ENCODE measurements around the gene NUTM2D. TPM values are rescaled to one million over a fixed set of nuclear protein-coding genes. Genes with fewer than 3 reads are reported as not detected.
"Not testable (repeated sequence)": the region's sequence is repeated elsewhere in the genome, so short reads cannot be mapped to it uniquely, and the experiment has no call there.

Gene NUTM2D
- total RNA-seq, 1 experiment from 2014 or later, result 1.2 TPM

- H4K20me1 ChIP-seq (ENCODE audit: low read length); H3K9me2 ChIP-seq (replicated peaks; ENCODE audit: low read length); DNase-seq; CTCF ChIA-PET; intact Hi-C loops (cut with micrococcal nuclease); H3F3A ChIP-seq (ENCODE audit: low read length, unreplicated experiment); ATAC-seq; H2AFZ ChIP-seq (ENCODE audit: low read length); H3K27ac ChIP-seq (ENCODE audit: low read length); H3K4me2 ChIP-seq (ENCODE audit: low read length); BruUV-seq (replicated peaks); H3K27me3 ChIP-seq (ENCODE audit: low read length); H3K9ac ChIP-seq (ENCODE audit: low read length); H3K4me3 ChIP-seq (ENCODE audit: low read length); H3K36me3 ChIP-seq (ENCODE audit: low read depth, low read length); H3K4me1 ChIP-seq (ENCODE audit: insufficient read depth, low read length); H3K79me2 ChIP-seq (ENCODE audit: low read length); POLR2A ChIA-PET (ENCODE audit: unreplicated experiment); H3K9me3 ChIP-seq (ENCODE audit: low read length): not testable (repeated sequence)
Observed at GRCh38 chr10:87391360-87391759, 33.8 kb downstream of the NUTM2D start.

DNA sequence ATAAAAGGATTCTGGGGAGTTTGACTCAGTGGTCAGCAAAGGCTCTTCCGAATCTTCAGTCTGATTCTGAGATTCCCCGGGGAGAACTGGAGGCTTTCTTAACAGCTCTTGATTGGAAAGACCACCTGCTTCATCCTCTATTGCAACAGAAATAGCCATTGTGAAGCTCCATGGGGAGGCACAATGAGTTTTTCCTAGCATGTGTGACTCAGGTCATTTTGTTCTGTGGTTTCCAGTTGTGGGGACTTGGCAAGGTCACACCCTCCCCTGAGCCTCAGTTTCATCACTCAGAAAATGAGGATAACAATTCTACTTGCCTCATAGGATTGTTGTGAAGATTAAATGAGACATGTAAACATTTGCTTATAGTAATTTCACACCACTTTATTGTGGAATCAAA is 38.7 kb downstream of the NUTM2D start:
- H3K9me3 ChIP-seq (ENCODE audit: low read length); intact Hi-C loops (cut with micrococcal nuclease); H3K9ac ChIP-seq (ENCODE audit: low read length); H3K9me2 ChIP-seq (replicated peaks; ENCODE audit: low read length); POLR2A ChIA-PET (ENCODE audit: unreplicated experiment); H4K20me1 ChIP-seq (ENCODE audit: low read length); H3K36me3 ChIP-seq (ENCODE audit: low read depth, low read length); H3K4me2 ChIP-seq (ENCODE audit: low read length); DNase-seq; H3K27me3 ChIP-seq (ENCODE audit: low read length); H2AFZ ChIP-seq (ENCODE audit: low read length); H3K27ac ChIP-seq (ENCODE audit: low read length); H3K4me3 ChIP-seq (ENCODE audit: low read length); H3F3A ChIP-seq (ENCODE audit: low read length, unreplicated experiment); CTCF ChIA-PET; ATAC-seq; H3K4me1 ChIP-seq (ENCODE audit: insufficient read depth, low read length); H3K79me2 ChIP-seq (ENCODE audit: low read length); BruUV-seq (replicated peaks): not testable (repeated sequence)

DNA sequence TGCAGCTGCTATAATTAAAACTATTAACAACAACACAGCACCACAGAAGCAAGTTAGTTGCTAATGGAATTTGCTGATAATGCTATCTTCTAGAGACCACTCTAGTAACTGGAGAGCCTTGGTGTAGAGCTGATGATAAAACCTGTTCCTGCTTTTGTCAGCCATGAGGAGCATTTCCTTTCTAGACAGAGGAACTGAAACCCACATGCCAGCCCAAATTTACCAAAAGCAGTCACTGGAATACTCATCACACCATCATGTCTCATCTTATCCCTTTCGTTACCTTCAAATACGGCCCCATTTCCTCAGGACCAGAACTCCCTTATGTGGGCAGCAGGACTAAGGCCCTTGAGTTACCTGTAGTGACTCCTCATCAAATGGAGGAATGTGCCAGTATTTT is 40.9 kb downstream of the NUTM2D start:
- H3F3A ChIP-seq (ENCODE audit: low read length, unreplicated experiment); H2AFZ ChIP-seq (ENCODE audit: low read length); H3K27ac ChIP-seq (ENCODE audit: low read length); ATAC-seq; intact Hi-C loops (cut with micrococcal nuclease); CTCF ChIA-PET; BruUV-seq (replicated peaks); POLR2A ChIA-PET (ENCODE audit: unreplicated experiment); H3K36me3 ChIP-seq (ENCODE audit: low read depth, low read length); DNase-seq; H3K4me2 ChIP-seq (ENCODE audit: low read length); H4K20me1 ChIP-seq (ENCODE audit: low read length); H3K27me3 ChIP-seq (ENCODE audit: low read length); H3K79me2 ChIP-seq (ENCODE audit: low read length); H3K9me3 ChIP-seq (ENCODE audit: low read length); H3K4me3 ChIP-seq (ENCODE audit: low read length); H3K4me1 ChIP-seq (ENCODE audit: insufficient read depth, low read length); H3K9me2 ChIP-seq (replicated peaks; ENCODE audit: low read length); H3K9ac ChIP-seq (ENCODE audit: low read length): not testable (repeated sequence)

- H3K4me2 ChIP-seq (ENCODE audit: low read length); H3K79me2 ChIP-seq (ENCODE audit: low read length); ATAC-seq; H2AFZ ChIP-seq (ENCODE audit: low read length); H3K4me3 ChIP-seq (ENCODE audit: low read length); H3F3A ChIP-seq (ENCODE audit: low read length, unreplicated experiment); DNase-seq; POLR2A ChIA-PET (ENCODE audit: unreplicated experiment); BruUV-seq (replicated peaks); intact Hi-C loops (cut with micrococcal nuclease); H4K20me1 ChIP-seq (ENCODE audit: low read length); H3K9ac ChIP-seq (ENCODE audit: low read length); H3K9me3 ChIP-seq (ENCODE audit: low read length); H3K9me2 ChIP-seq (replicated peaks; ENCODE audit: low read length); H3K36me3 ChIP-seq (ENCODE audit: low read depth, low read length); H3K27ac ChIP-seq (ENCODE audit: low read length); CTCF ChIA-PET; H3K4me1 ChIP-seq (ENCODE audit: insufficient read depth, low read length); H3K27me3 ChIP-seq (ENCODE audit: low read length): not testable (repeated sequence)
Observed at GRCh38 chr10:87407516-87408467, 50.2 kb downstream of the NUTM2D start.

- intact Hi-C loops (cut with micrococcal nuclease); H3K36me3 ChIP-seq (ENCODE audit: low read depth, low read length); H3K27ac ChIP-seq (ENCODE audit: low read length); H3K4me1 ChIP-seq (ENCODE audit: insufficient read depth, low read length); H3K4me2 ChIP-seq (ENCODE audit: low read length); CTCF ChIA-PET; H3K9me3 ChIP-seq (ENCODE audit: low read length); ATAC-seq; BruUV-seq (replicated peaks); H3K9me2 ChIP-seq (replicated peaks; ENCODE audit: low read length); H3K27me3 ChIP-seq (ENCODE audit: low read length); H2AFZ ChIP-seq (ENCODE audit: low read length); POLR2A ChIA-PET (ENCODE audit: unreplicated experiment); H3F3A ChIP-seq (ENCODE audit: low read length, unreplicated experiment); H3K4me3 ChIP-seq (ENCODE audit: low read length); DNase-seq; H3K79me2 ChIP-seq (ENCODE audit: low read length); H4K20me1 ChIP-seq (ENCODE audit: low read length); H3K9ac ChIP-seq (ENCODE audit: low read length): not testable (repeated sequence)
Observed at GRCh38 chr10:87413921-87414320, 56.4 kb downstream of the NUTM2D start.

Other genes with a start within 250 kb of the NUTM2D start
- 0.18 and 0.86 TPM in 2 replicates for gene NUTM2A, start 132.3 kb upstream of the NUTM2D start, total RNA-seq (2014; rRNA removed)
- 13.6 and 14.3 TPM in 2 replicates for gene MINPP1, start 147.1 kb downstream of the NUTM2D start, total RNA-seq (2014; rRNA removed)

Data from PC-3 (cell line).